ENCODE results near the gene SYCE3. TPM values are rescaled to one million over a fixed set of nuclear protein-coding genes. Genes with fewer than 3 reads are reported as not detected.

Gene SYCE3
- total and polyA plus RNA-seq, 4 experiments from 2014 or later: 0.83 TPM; not detected in 3

GRCh38 chr22:50513175-50513574, 49.5 kb downstream of the SYCE3 start:
- H3K27ac Mint-ChIP-seq: peak overlapping the region in 1 of 7 donors; percentile 22
- H3K27me3 Mint-ChIP-seq: no peaks in the 10 kb centered on the region
- H3K4me1 Mint-ChIP-seq: peaks cover 15 to 23% (median 21%) of the 10 kb centered on the region in 4 donors
- no peak overlapping the region for H3K27ac ChIP-seq (ENCODE audit: low read depth, low read length)
- H3K4me1 ChIP-seq (ENCODE audit: insufficient read depth, low read length): peaks cover 13% of the 10 kb centered on the region
- DNase-seq: no peak
- no peak overlapping the region for H3K4me3 ChIP-seq (ENCODE audit: low read length in 2 of 2)
- H3K9me3 ChIP-seq (ENCODE audit: control insufficient read depth in 1 of 2, low read length in 2 of 2): no peaks in the 10 kb centered on the region
- intact Hi-C loops (cut with micrococcal nuclease): no loop called here
- no peak overlapping the region for H3K4me3 Mint-ChIP-seq
- peaks cover 15% of the 10 kb centered on the region for H3K36me3 ChIP-seq (ENCODE audit: insufficient read depth, low read length)
- CTCF ChIA-PET (ENCODE audit: partially characterized antibody): interaction anchor here (1.5 to 2.8 kb wide), 2 partner anchors 12 to 108 kb away, joined by 3 to 15 read pairs; partner anchors contain the start of gene SCO2
- peaks cover 5 to 33% of the 10 kb centered on the region in 2 donors for H3K36me3 Mint-ChIP-seq
- POLR2A ChIA-PET (ENCODE audit: partially characterized antibody): interaction anchor here (1.9 to 7.6 kb wide), 2 partner anchors 12 to 14 kb away, joined by 12 to 242 read pairs; partner anchors contain the start of genes SCO2 and TYMP
- H3K27me3 ChIP-seq (ENCODE audit: insufficient read depth, low read length): no peaks in the 10 kb centered on the region
- no peaks in the 10 kb centered on the region for H3K9me3 Mint-ChIP-seq

- Histone ChIP-seq H3K4me1 (ENCODE audit: insufficient read depth, low read length) (peaks cover 28% of the 10 kb centered on the region), H3K36me3 (ENCODE audit: insufficient read depth, low read length) (peaks cover 16% of the 10 kb centered on the region), H3K9me3 (ENCODE audit: control insufficient read depth in 1 of 2, low read length in 2 of 2) (no peaks in the 10 kb centered on the region), H3K27me3 (ENCODE audit: insufficient read depth, low read length) (no peaks in the 10 kb centered on the region), H3K4me3 (ENCODE audit: low read length in 2 of 2) (peak overlapping the region in 1 of 2 donors; percentile 81), H3K27ac (ENCODE audit: low read depth, low read length) (peak overlapping the region; percentile 72)
- intact Hi-C loops (cut with micrococcal nuclease): loop anchor here (1.0 to 5.0 kb wide), 6 partner anchors 16 to 120 kb away; partner anchors contain the start of genes ARSA, CHKB, KLHDC7B and SCO2
- POLR2A ChIA-PET (ENCODE audit: partially characterized antibody): interaction anchor here (1.0 to 7.6 kb wide), 17 partner anchors 9 to 546 kb away, joined by 3 to 242 read pairs (median 10); partner anchors contain the start of genes CHKB, KLHDC7B, SBF1 and SCO2
- no peak for DNase-seq
- CTCF ChIA-PET (ENCODE audit: partially characterized antibody): interaction anchor here (0.7 to 6.8 kb wide), 4 partner anchors 11 to 167 kb away, joined by 3 to 76 read pairs (median 8); partner anchors contain the start of gene SCO2
- H3K27me3 Mint-ChIP-seq: no peaks in the 10 kb centered on the region
- peak overlapping the region; percentile 87 to 96 (median 94) for H3K4me3 Mint-ChIP-seq
- peak overlapping the region; percentile 90 to 99 (median 96) for H3K27ac Mint-ChIP-seq
- H3K4me1 Mint-ChIP-seq: peaks cover 10 to 26% (median 19%) of the 10 kb centered on the region in 4 donors
- no peaks in the 10 kb centered on the region for H3K9me3 Mint-ChIP-seq
- H3K36me3 Mint-ChIP-seq: peaks cover 0 to 21% of the 10 kb centered on the region in 2 donors
These were observed 53.8 kb downstream of the SYCE3 start for GRCh38 chr22:50508897-50509296.

- no peaks in the 10 kb centered on the region for H3K27me3 ChIP-seq (ENCODE audit: insufficient read depth, low read length)
- peaks cover 10 to 26% (median 19%) of the 10 kb centered on the region in 4 donors for H3K4me1 Mint-ChIP-seq
- H3K27ac Mint-ChIP-seq: peak within 1 kb of the TSS; percentile 90 to 99 (median 98)
- DNase-seq: peak; percentile 96 to 97 (median 97)
- H3K4me3 Mint-ChIP-seq: peak within 1 kb of the TSS; percentile 92 to 98 (median 94)
- no peaks in the 10 kb centered on the region for H3K27me3 Mint-ChIP-seq
- ChIA-PET POLR2A (ENCODE audit: partially characterized antibody) (interaction anchor here (0.6 to 7.6 kb wide), 30 partner anchors 9 to 546 kb away, joined by 3 to 242 read pairs (median 5); partner anchors contain the start of genes ADM2, ARSA, CHKB and HDAC10), CTCF (ENCODE audit: partially characterized antibody) (interaction anchor here (0.7 to 6.8 kb wide), 10 partner anchors 11 to 236 kb away, joined by 3 to 76 read pairs (median 4); partner anchors contain the start of genes SCO2 and SYCE3)
- peak within 1 kb of the TSS; percentile 98 for H3K27ac ChIP-seq (ENCODE audit: low read depth, low read length)
- no peaks in the 10 kb centered on the region for H3K9me3 Mint-ChIP-seq
- H3K9me3 ChIP-seq (ENCODE audit: control insufficient read depth in 1 of 2, low read length in 2 of 2): no peaks in the 10 kb centered on the region
- peaks cover 0 to 21% of the 10 kb centered on the region in 2 donors for H3K36me3 Mint-ChIP-seq
- peak within 1 kb of the TSS; percentile 84 to 98 for H3K4me3 ChIP-seq (ENCODE audit: low read length in 2 of 2)
- H3K4me1 ChIP-seq (ENCODE audit: insufficient read depth, low read length): peaks cover 28% of the 10 kb centered on the region
- intact Hi-C loops (cut with micrococcal nuclease): loop anchor here (1.0 to 5.0 kb wide), 8 partner anchors 17 to 165 kb away; partner anchors contain the start of genes ARSA, CHKB, KLHDC7B and PPP6R2
- H3K36me3 ChIP-seq (ENCODE audit: insufficient read depth, low read length): peaks cover 16% of the 10 kb centered on the region
These were observed 54.5 kb downstream of the SYCE3 start, which contains the start of gene NCAPH2 for GRCh38 chr22:50507991-50508884. Gene NCAPH2, plus strand, starts transcription at chr22:50508224. Its CDS starts 114 bp downstream, at chr22:50508338.

- POLR2A ChIA-PET (ENCODE audit: partially characterized antibody): interaction anchor here (0.6 to 7.6 kb wide), 26 partner anchors 9 to 317 kb away, joined by 3 to 242 read pairs (median 5); partner anchors contain the start of genes ADM2, ARSA, CHKB and HDAC10
- no peaks in the 10 kb centered on the region for H3K27me3 ChIP-seq (ENCODE audit: insufficient read depth, low read length)
- intact Hi-C loops (cut with micrococcal nuclease): loop anchor here (1.0 to 5.0 kb wide), 3 partner anchors 32 to 165 kb away; partner anchors contain the start of genes KLHDC7B, PPP6R2 and SBF1
- DNase-seq: peak; percentile 86 to 93 (median 91)
- H3K36me3 Mint-ChIP-seq: peaks cover 0 to 21% of the 10 kb centered on the region in 2 donors
- H3K4me3 Mint-ChIP-seq: peak within 1 kb of the TSS; percentile 92 to 98 (median 94)
- H3K4me3 ChIP-seq (ENCODE audit: low read length in 2 of 2): peak within 1 kb of the TSS; percentile 84 to 98
- peak within 1 kb of the TSS; percentile 98 for H3K27ac ChIP-seq (ENCODE audit: low read depth, low read length)
- H3K27me3 Mint-ChIP-seq: no peaks in the 10 kb centered on the region
- CTCF ChIA-PET (ENCODE audit: partially characterized antibody): interaction anchor here (0.7 to 6.8 kb wide), 8 partner anchors 10 to 235 kb away, joined by 3 to 76 read pairs (median 4); partner anchors contain the start of genes SCO2 and SYCE3
- peaks cover 10 to 26% (median 19%) of the 10 kb centered on the region in 4 donors for H3K4me1 Mint-ChIP-seq
- H3K9me3 ChIP-seq (ENCODE audit: control insufficient read depth in 1 of 2, low read length in 2 of 2): no peaks in the 10 kb centered on the region
- no peaks in the 10 kb centered on the region for H3K9me3 Mint-ChIP-seq
- H3K4me1 ChIP-seq (ENCODE audit: insufficient read depth, low read length): peaks cover 28% of the 10 kb centered on the region
- peak within 1 kb of the TSS; percentile 90 to 99 (median 98) for H3K27ac Mint-ChIP-seq
- peaks cover 21% of the 10 kb centered on the region for H3K36me3 ChIP-seq (ENCODE audit: insufficient read depth, low read length)
These were observed 55.2 kb downstream of the SYCE3 start, which contains the start of gene LMF2 for GRCh38 chr22:50507421-50507990. Gene LMF2, minus strand, starts transcription at chr22:50507702. Its CDS starts 27 bp downstream, at chr22:50507675.

- Mint-ChIP-seq H3K36me3 (peaks cover 0 to 20% of the 10 kb centered on the region in 2 donors), H3K27ac (peak overlapping the region; percentile 85 to 98 (median 94)), H3K4me3 (peak overlapping the region; percentile 91 to 97 (median 94)), H3K4me1 (peaks cover 10 to 26% (median 18%) of the 10 kb centered on the region in 4 donors), H3K9me3 (no peaks in the 10 kb centered on the region), H3K27me3 (no peaks in the 10 kb centered on the region)
- intact Hi-C loops (cut with micrococcal nuclease): loop anchor here (1.0 to 5.0 kb wide), 3 partner anchors 32 to 164 kb away; partner anchors contain the start of genes KLHDC7B, PPP6R2 and SBF1
- Histone ChIP-seq H3K9me3 (ENCODE audit: control insufficient read depth in 1 of 2, low read length in 2 of 2) (no peaks in the 10 kb centered on the region), H3K27me3 (ENCODE audit: insufficient read depth, low read length) (no peaks in the 10 kb centered on the region), H3K4me1 (ENCODE audit: insufficient read depth, low read length) (peaks cover 28% of the 10 kb centered on the region), H3K36me3 (ENCODE audit: insufficient read depth, low read length) (peaks cover 22% of the 10 kb centered on the region), H3K4me3 (ENCODE audit: low read length in 2 of 2) (peak overlapping the region; percentile 84 to 98), H3K27ac (ENCODE audit: low read depth, low read length) (peak overlapping the region; percentile 98)
- ChIA-PET CTCF (ENCODE audit: partially characterized antibody) (interaction anchor here (1.0 to 6.8 kb wide), 4 partner anchors 9 to 234 kb away, joined by 3 to 76 read pairs (median 8); partner anchors contain the start of gene SCO2), POLR2A (ENCODE audit: partially characterized antibody) (interaction anchor here (1.0 to 7.6 kb wide), 13 partner anchors 8 to 262 kb away, joined by 3 to 242 read pairs (median 13); partner anchors contain the start of genes ARSA, CHKB, SBF1 and SCO2)
- DNase-seq: peak in 1 of 5 donors; percentile 58
These were observed 55.9 kb downstream of the SYCE3 start for GRCh38 chr22:50506611-50507420.
